Mammary epithelial cell (primary cell): Measurements from ENCODE around the gene ISM1.

Experiments
- EZH2 ChIP-seq: IDR thresholded peaks from 2 replicates; pipeline ENCODE4 v1.6.1; 2012; ENCODE audit warnings: low read length, inconsistent platforms, borderline replicate concordance
- TF ChIP-seq, protein P1 (sequence below), 2 donors: IDR thresholded peaks in 1 of 2; conservative IDR thresholded peaks in 1 of 2; 2 replicates each; pipeline ENCODE4 v1.5.1; 2011 to 2012; ENCODE audit warnings: inconsistent platforms in 2 of 2, low read length in 2 of 2, mild to moderate bottlenecking in 2 of 2, control low read depth in 1 of 2, low read depth in 1 of 2; ENCODE audit not compliant: insufficient read depth in 1 of 2; ENCODE audit errors: extremely low read depth in 1 of 2

DNA sequence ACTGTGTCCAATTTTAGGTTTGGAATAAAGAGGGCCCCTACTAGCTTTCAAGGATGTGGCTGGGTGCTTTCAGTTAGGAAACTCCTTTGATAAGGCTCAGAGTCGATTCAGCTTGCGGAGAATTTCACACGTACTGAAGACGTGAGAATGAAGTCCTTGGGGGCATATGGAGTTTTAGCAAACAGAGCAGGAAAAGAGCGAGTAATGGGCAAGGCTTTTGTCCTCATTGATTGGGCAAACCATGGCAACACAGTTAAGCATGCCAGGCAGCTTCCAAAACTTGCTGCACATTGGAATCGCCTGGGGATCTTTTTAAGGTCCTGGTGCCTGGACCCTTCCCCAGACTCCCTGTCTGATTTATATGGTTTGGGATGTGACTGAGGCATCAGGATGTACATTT, 29.2 kb downstream of the ISM1 start:
- TF ChIP-seq, protein P1, sequence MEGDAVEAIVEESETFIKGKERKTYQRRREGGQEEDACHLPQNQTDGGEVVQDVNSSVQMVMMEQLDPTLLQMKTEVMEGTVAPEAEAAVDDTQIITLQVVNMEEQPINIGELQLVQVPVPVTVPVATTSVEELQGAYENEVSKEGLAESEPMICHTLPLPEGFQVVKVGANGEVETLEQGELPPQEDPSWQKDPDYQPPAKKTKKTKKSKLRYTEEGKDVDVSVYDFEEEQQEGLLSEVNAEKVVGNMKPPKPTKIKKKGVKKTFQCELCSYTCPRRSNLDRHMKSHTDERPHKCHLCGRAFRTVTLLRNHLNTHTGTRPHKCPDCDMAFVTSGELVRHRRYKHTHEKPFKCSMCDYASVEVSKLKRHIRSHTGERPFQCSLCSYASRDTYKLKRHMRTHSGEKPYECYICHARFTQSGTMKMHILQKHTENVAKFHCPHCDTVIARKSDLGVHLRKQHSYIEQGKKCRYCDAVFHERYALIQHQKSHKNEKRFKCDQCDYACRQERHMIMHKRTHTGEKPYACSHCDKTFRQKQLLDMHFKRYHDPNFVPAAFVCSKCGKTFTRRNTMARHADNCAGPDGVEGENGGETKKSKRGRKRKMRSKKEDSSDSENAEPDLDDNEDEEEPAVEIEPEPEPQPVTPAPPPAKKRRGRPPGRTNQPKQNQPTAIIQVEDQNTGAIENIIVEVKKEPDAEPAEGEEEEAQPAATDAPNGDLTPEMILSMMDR (conservative IDR thresholded peaks at IDR 0.05 in 1 of 2, IDR thresholded peaks at IDR 0.05 in 1 of 2; ENCODE audit: extremely low read depth in 1 of 2, insufficient read depth in 1 of 2, low read depth in 1 of 2, low read length in 2 of 2) = no peak
- TF ChIP-seq EZH2 = no peak
